Measurements from ENCODE around the gene ERAS.
A peak's percentile ranks its signal among the peaks of the same experiment; 100 is the strongest.

Gene ERAS

GRCh38 chrX:48826135-48826875, at the start of gene ERAS:
Gene ERAS (plus strand): TSS chrX:48826513. CDS start chrX:48829124, 2,611 bp downstream.
- no peaks in the 10 kb centered on the region for H3K36me3 Mint-ChIP-seq
- H3K27me3 Mint-ChIP-seq, result peaks cover 2% of the 10 kb centered on the region
- H3K27ac Mint-ChIP-seq, result no peak within 1 kb of the TSS
- no peaks in the 10 kb centered on the region for H3K9me3 Mint-ChIP-seq (ENCODE audit: low read depth)
- H3K4me1 Mint-ChIP-seq (ENCODE audit: low read depth), result peaks cover 5% of the 10 kb centered on the region
- peak within 1 kb of the TSS; percentile 67 for H3K4me3 Mint-ChIP-seq

GRCh38 chrX:48776818-48777439, 49.4 kb upstream of the ERAS start:
- no peaks in the 10 kb centered on the region for H3K27me3 Mint-ChIP-seq
- no peaks in the 10 kb centered on the region for H3K9me3 Mint-ChIP-seq (ENCODE audit: low read depth)
- H3K4me1 Mint-ChIP-seq (ENCODE audit: low read depth), result no peaks in the 10 kb centered on the region
- H3K27ac Mint-ChIP-seq, result no peak overlapping the region
- no peaks in the 10 kb centered on the region for H3K36me3 Mint-ChIP-seq
- H3K4me3 Mint-ChIP-seq, result no peak overlapping the region

- Mint-ChIP-seq H3K27me3 (no peaks in the 10 kb centered on the region), H3K27ac (no peak overlapping the region), H3K9me3 (ENCODE audit: low read depth) (no peaks in the 10 kb centered on the region), H3K4me1 (ENCODE audit: low read depth) (no peaks in the 10 kb centered on the region), H3K4me3 (no peak overlapping the region), H3K36me3 (no peaks in the 10 kb centered on the region)
Observed at GRCh38 chrX:48779399-48779798, 46.9 kb upstream of the ERAS start.

- Mint-ChIP-seq H3K36me3 (no peaks in the 10 kb centered on the region), H3K4me3 (no peak overlapping the region), H3K27ac (no peak overlapping the region), H3K9me3 (ENCODE audit: low read depth) (no peaks in the 10 kb centered on the region), H3K4me1 (ENCODE audit: low read depth) (no peaks in the 10 kb centered on the region), H3K27me3 (no peaks in the 10 kb centered on the region)
Observed at GRCh38 chrX:48781705-48782104, 44.6 kb upstream of the ERAS start.

- Mint-ChIP-seq H3K36me3 (no peaks in the 10 kb centered on the region), H3K9me3 (ENCODE audit: low read depth) (no peaks in the 10 kb centered on the region), H3K27ac (no peak overlapping the region), H3K4me3 (no peak overlapping the region), H3K27me3 (no peaks in the 10 kb centered on the region), H3K4me1 (ENCODE audit: low read depth) (no peaks in the 10 kb centered on the region)
Observed at GRCh38 chrX:48782216-48782615, 44.1 kb upstream of the ERAS start.

- Mint-ChIP-seq H3K4me3 (no peak overlapping the region), H3K27ac (no peak overlapping the region), H3K27me3 (no peaks in the 10 kb centered on the region), H3K9me3 (ENCODE audit: low read depth) (no peaks in the 10 kb centered on the region), H3K36me3 (no peaks in the 10 kb centered on the region), H3K4me1 (ENCODE audit: low read depth) (no peaks in the 10 kb centered on the region)
Observed at GRCh38 chrX:48782795-48783194, 43.5 kb upstream of the ERAS start.

GRCh38 chrX:48784726-48785125, 41.6 kb upstream of the ERAS start:
- Mint-ChIP-seq H3K36me3 (no peaks in the 10 kb centered on the region), H3K27ac (no peak overlapping the region), H3K27me3 (no peaks in the 10 kb centered on the region), H3K9me3 (ENCODE audit: low read depth) (no peaks in the 10 kb centered on the region), H3K4me3 (no peak overlapping the region), H3K4me1 (ENCODE audit: low read depth) (peaks cover 11% of the 10 kb centered on the region)

- no peaks in the 10 kb centered on the region for H3K36me3 Mint-ChIP-seq
- H3K27me3 Mint-ChIP-seq, result no peaks in the 10 kb centered on the region
- peaks cover 15% of the 10 kb centered on the region for H3K4me1 Mint-ChIP-seq (ENCODE audit: low read depth)
- no peaks in the 10 kb centered on the region for H3K9me3 Mint-ChIP-seq (ENCODE audit: low read depth)
- H3K4me3 Mint-ChIP-seq, result no peak overlapping the region
- no peak overlapping the region for H3K27ac Mint-ChIP-seq
Observed at GRCh38 chrX:48785186-48785539, 41.1 kb upstream of the ERAS start.

- H3K36me3 Mint-ChIP-seq, result no peaks in the 10 kb centered on the region
- no peaks in the 10 kb centered on the region for H3K9me3 Mint-ChIP-seq (ENCODE audit: low read depth)
- H3K4me3 Mint-ChIP-seq, result no peak overlapping the region
Observed at GRCh38 chrX:48785540-48786214, 40.6 kb upstream of the ERAS start.

GRCh38 chrX:48786341-48786800, 39.9 kb upstream of the ERAS start, which contains the start of gene GATA1:
Gene GATA1 (plus strand): TSS chrX:48786590. CDS start chrX:48791110, 4,520 bp downstream.
- Mint-ChIP-seq H3K27me3 (no peaks in the 10 kb centered on the region), H3K36me3 (no peaks in the 10 kb centered on the region), H3K9me3 (ENCODE audit: low read depth) (no peaks in the 10 kb centered on the region), H3K4me3 (no peak within 1 kb of the TSS), H3K27ac (no peak within 1 kb of the TSS), H3K4me1 (ENCODE audit: low read depth) (peaks cover 15% of the 10 kb centered on the region)

More at GRCh38 chrX:48785540-48786214, 40.6 kb upstream of the ERAS start:
- H3K4me1 Mint-ChIP-seq (ENCODE audit: low read depth), result peaks cover 15% of the 10 kb centered on the region
- no peaks in the 10 kb centered on the region for H3K27me3 Mint-ChIP-seq
- no peak overlapping the region for H3K27ac Mint-ChIP-seq

GRCh38 chrX:48786825-48787504, 39.3 kb upstream of the ERAS start:
- no peaks in the 10 kb centered on the region for H3K27me3 Mint-ChIP-seq
- H3K4me1 Mint-ChIP-seq (ENCODE audit: low read depth), result peaks cover 15% of the 10 kb centered on the region
- no peak overlapping the region for H3K27ac Mint-ChIP-seq
- H3K4me3 Mint-ChIP-seq, result no peak overlapping the region
- H3K9me3 Mint-ChIP-seq (ENCODE audit: low read depth), result no peaks in the 10 kb centered on the region
- no peaks in the 10 kb centered on the region for H3K36me3 Mint-ChIP-seq

- Mint-ChIP-seq H3K4me3 (no peak overlapping the region), H3K4me1 (ENCODE audit: low read depth) (peaks cover 15% of the 10 kb centered on the region), H3K27ac (no peak overlapping the region), H3K27me3 (no peaks in the 10 kb centered on the region), H3K36me3 (no peaks in the 10 kb centered on the region), H3K9me3 (ENCODE audit: low read depth) (no peaks in the 10 kb centered on the region)
Observed at GRCh38 chrX:48787505-48788443, 38.5 kb upstream of the ERAS start.

GRCh38 chrX:48789366-48790220, 36.7 kb upstream of the ERAS start:
- H3K9me3 Mint-ChIP-seq (ENCODE audit: low read depth), result no peaks in the 10 kb centered on the region
- H3K4me1 Mint-ChIP-seq (ENCODE audit: low read depth), result peaks cover 15% of the 10 kb centered on the region
- peak overlapping the region; percentile 46 for H3K27ac Mint-ChIP-seq
- H3K27me3 Mint-ChIP-seq, result no peaks in the 10 kb centered on the region
- H3K4me3 Mint-ChIP-seq, result no peak overlapping the region
- no peaks in the 10 kb centered on the region for H3K36me3 Mint-ChIP-seq

Data from activated naive CD8-positive, alpha-beta T cell (primary cell).